ENCODE measurements around the gene B4GALNT4.

GRCh38 chr11:342328-342727 lies 27.0 kb upstream of the B4GALNT4 start:
- no peak for TF ChIP-seq CTCF (IDR thresholded peaks at IDR 0.05; ENCODE audit: borderline replicate concordance, extremely low read depth, low read length, poor library complexity, severe bottlenecking)
- TF ChIP-seq EZH2 (IDR thresholded peaks at IDR 0.05; ENCODE audit: borderline replicate concordance, low read depth, low read length, severe bottlenecking): no peak

Measured in DND-41 (cell line).